ENCODE results near the gene ACTN1.

Gene ACTN1

DNA sequence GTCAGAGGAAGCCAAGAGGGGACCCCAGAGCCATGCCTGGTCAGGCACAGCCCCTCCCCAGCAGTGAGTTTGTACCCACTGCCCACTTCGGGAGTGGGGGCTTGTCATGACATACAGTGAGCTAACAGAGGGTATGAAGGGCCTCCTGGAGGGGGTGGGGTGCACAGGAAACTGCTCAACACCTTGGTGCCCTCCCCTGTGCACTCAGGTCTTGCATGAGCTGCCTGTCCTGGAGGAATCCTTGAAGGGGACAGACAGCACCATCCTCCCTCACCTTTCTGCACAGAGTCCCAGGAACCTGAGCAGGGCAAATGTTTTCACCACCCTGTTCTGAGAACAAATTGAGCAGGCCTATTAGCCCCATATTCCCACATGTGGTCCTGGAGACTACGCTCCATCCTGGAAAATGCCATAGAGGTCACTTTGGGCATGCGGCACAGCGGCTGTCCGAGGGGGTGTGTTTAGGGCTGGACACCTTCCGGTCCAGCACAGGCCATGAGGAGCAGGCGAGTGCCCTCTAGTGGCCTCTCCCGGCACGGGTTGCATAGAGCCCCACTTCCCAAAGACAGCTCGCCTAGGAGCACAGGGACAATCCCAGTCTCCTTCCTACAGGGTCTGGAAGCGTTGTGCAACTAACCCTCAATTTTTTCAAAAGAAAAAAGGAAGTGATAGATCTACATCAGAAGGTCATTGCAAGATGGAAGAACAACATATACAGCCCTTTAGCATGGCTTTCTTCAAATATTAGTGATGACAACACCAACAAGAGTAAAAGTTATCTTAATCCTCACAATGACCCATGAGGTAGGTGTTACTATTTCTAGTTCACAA lies 154.4 kb downstream of the ACTN1 start:
- no peak for DNase-seq (ENCODE audit: insufficient read length, low spot score)
- TF ChIP-seq, protein P1, sequence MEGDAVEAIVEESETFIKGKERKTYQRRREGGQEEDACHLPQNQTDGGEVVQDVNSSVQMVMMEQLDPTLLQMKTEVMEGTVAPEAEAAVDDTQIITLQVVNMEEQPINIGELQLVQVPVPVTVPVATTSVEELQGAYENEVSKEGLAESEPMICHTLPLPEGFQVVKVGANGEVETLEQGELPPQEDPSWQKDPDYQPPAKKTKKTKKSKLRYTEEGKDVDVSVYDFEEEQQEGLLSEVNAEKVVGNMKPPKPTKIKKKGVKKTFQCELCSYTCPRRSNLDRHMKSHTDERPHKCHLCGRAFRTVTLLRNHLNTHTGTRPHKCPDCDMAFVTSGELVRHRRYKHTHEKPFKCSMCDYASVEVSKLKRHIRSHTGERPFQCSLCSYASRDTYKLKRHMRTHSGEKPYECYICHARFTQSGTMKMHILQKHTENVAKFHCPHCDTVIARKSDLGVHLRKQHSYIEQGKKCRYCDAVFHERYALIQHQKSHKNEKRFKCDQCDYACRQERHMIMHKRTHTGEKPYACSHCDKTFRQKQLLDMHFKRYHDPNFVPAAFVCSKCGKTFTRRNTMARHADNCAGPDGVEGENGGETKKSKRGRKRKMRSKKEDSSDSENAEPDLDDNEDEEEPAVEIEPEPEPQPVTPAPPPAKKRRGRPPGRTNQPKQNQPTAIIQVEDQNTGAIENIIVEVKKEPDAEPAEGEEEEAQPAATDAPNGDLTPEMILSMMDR (IDR thresholded peaks at IDR 0.05; ENCODE audit: insufficient read depth, missing control alignments) = peak; percentile 80
- no peak for FAIRE-seq

DNA sequence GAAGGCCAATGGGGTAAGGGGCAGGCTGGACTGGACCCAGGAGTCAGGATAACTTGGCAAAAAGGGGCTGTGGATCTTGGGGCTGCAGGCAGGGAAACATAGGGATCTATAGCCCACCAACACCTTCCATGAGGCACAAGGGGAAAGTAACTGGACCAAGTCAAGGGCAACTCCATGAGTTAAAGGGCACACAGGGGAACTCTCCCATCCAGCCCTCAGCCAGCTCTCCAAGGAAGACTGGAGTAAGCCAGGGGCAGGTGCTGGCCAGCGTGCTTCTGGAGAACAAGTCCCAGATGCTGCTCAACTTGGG lies 154.9 kb downstream of the ACTN1 start:
- no peak for FAIRE-seq
- TF ChIP-seq, protein P1 (IDR thresholded peaks at IDR 0.05; ENCODE audit: insufficient read depth, missing control alignments) = no peak
- no peak for DNase-seq (ENCODE audit: insufficient read length, low spot score)

All from D721Med (cell line).